ENCODE results near the gene PEX19. TPM values are rescaled to one million over a fixed set of nuclear protein-coding genes. Genes with fewer than 3 reads are reported as not detected.
"Not testable (repeated sequence)": the region's sequence is repeated elsewhere in the genome, so short reads cannot be mapped to it uniquely, and the experiment has no call there.

The PEX19 gene
- total RNA-seq, 1 experiment from 2014 or later: 50.1 TPM

DNA sequence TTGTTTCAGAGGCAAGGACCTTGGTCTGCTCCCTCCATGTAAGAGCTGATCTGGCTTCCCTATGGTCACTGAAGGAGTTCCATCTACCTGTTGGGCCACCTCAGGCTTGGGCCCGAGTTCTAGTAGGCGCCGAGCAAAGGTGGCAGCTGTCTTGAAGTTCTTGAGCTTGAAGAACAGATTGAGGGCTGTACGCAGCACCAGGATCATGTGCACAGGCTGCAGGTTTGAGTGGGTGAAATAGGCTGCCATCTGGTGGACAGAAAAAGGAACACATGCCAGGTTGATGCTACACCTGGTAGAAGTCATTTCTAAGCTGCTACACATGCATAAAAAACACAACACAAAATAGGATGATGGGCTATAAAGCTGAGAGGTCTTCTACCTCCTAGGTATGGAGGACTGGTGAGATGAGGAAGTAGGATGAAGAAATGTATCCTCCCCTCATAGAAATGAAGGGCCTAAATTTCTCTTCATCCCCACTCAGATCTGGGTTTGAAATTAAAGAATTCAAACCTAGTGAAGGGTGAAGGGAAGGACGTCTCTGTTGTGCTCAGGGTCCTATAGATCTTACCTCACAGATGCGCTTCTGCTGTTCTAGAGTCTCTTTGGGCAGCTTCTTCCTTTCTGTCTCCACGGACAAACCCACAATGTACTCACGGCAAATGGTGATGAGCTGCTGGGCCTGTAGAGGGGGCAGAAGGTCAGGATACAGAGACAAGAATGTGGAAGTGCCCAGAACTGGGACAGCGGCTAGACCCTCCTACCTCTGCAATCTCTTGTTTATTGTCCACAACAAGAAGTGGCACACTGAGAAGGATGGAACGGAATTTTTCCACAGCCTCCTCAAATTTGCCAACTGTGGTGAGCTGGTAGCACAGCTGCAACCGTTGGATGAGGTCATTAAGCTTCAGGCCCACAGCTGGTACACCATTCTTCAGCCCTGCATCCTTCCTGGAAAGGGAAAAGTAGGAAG, 6.6 kb upstream of the PEX19 start:
- no TSS peak for BruUV-seq (replicated peaks)
- no peak overlapping the region for H3K27ac ChIP-seq
- no peaks in the 10 kb centered on the region for H3K9me3 ChIP-seq (ENCODE audit: insufficient read depth, low read depth)
- no peaks in the 10 kb centered on the region for H3K79me2 ChIP-seq (ENCODE audit: low read depth)
- no peak overlapping the region for H3K4me2 ChIP-seq
- H3K9me2 ChIP-seq (ENCODE audit: insufficient read depth): no peaks in the 10 kb centered on the region
- POLR2A ChIA-PET (ENCODE audit: unreplicated experiment): interaction anchor here (0.9 kb wide), 1 partner anchor 29 kb away, joined by 3 read pairs; the partner anchor contains the start of gene DCAF8
- peaks cover 20% of the 10 kb centered on the region for H3F3A ChIP-seq (ENCODE audit: insufficient read depth, low read depth)
- TF ChIP-seq, protein P1, sequence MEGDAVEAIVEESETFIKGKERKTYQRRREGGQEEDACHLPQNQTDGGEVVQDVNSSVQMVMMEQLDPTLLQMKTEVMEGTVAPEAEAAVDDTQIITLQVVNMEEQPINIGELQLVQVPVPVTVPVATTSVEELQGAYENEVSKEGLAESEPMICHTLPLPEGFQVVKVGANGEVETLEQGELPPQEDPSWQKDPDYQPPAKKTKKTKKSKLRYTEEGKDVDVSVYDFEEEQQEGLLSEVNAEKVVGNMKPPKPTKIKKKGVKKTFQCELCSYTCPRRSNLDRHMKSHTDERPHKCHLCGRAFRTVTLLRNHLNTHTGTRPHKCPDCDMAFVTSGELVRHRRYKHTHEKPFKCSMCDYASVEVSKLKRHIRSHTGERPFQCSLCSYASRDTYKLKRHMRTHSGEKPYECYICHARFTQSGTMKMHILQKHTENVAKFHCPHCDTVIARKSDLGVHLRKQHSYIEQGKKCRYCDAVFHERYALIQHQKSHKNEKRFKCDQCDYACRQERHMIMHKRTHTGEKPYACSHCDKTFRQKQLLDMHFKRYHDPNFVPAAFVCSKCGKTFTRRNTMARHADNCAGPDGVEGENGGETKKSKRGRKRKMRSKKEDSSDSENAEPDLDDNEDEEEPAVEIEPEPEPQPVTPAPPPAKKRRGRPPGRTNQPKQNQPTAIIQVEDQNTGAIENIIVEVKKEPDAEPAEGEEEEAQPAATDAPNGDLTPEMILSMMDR (conservative IDR thresholded peaks at IDR 0.05): peak; percentile 86
- TF ChIP-seq EZH2 (IDR thresholded peaks at IDR 0.05; ENCODE audit: low read depth): no peak
- H3K4me3 ChIP-seq: no peak overlapping the region
- intact Hi-C loops (cut with micrococcal nuclease; ENCODE audit: unreplicated experiment): loop anchor here (1.0 kb wide), 3 partner anchors 98 to 206 kb away; no protein-coding TSS in a partner anchor
- peaks cover 6% of the 10 kb centered on the region for H3K4me1 ChIP-seq (replicated peaks; ENCODE audit: insufficient read depth)
- H3K36me3 ChIP-seq (ENCODE audit: low read depth): peaks cover 29% of the 10 kb centered on the region
- CTCF ChIA-PET: interaction anchor here (0.6 to 2.8 kb wide), 15 partner anchors 29 to 250 kb away, joined by 3 to 24 read pairs (median 7); partner anchors contain the start of gene DCAF8
- no peaks in the 10 kb centered on the region for H3K27me3 ChIP-seq (ENCODE audit: insufficient read depth, low read depth)
- peak; percentile 43 to 58 for DNase-seq
- H4K20me1 ChIP-seq (ENCODE audit: insufficient read depth): peaks cover 9% of the 10 kb centered on the region; the same call in 1 of the 2 replicates
- H2AFZ ChIP-seq: no peak overlapping the region

DNA sequence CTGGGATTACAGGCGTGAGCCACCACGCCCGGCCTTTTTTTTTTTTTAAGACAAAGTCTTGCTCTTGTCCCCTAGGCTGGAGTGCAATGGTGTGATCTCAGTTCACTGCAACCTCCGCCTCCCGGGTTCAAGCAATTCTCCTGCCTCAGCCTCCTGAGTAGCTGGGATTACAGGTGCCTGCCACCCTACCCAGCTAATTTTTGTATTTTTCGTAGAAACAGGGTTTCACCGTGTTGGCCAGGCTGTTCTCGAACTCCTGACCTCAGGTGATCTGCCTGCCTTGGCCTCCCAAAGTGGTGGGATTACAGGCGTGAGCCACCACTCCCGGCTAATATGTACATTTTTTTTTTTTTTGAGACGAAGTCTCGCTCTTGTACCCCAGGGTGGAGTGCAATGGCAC, 2.8 kb upstream of the PEX19 start:
- H3K9me3 ChIP-seq (ENCODE audit: insufficient read depth, low read depth); H2AFZ ChIP-seq; H3K4me3 ChIP-seq; H3K27ac ChIP-seq; DNase-seq; H3K9me2 ChIP-seq (ENCODE audit: insufficient read depth); BruUV-seq (replicated peaks); H3K27me3 ChIP-seq (ENCODE audit: insufficient read depth, low read depth); H3K4me2 ChIP-seq; CTCF ChIA-PET: not testable (repeated sequence)
- POLR2A ChIA-PET (ENCODE audit: unreplicated experiment): interaction anchor here (0.6 kb wide), 1 partner anchor 37 kb away, joined by 3 read pairs; no protein-coding TSS in a partner anchor
- Histone ChIP-seq H3K36me3 (ENCODE audit: low read depth) (peaks cover 18% of the 10 kb centered on the region), H3K79me2 (ENCODE audit: low read depth) (peaks cover 21% of the 10 kb centered on the region), H4K20me1 (ENCODE audit: insufficient read depth) (peaks cover 17% of the 10 kb centered on the region), H3K4me1 (replicated peaks; ENCODE audit: insufficient read depth) (peaks cover 32% of the 10 kb centered on the region), H3F3A (ENCODE audit: insufficient read depth, low read depth) (peaks cover 37% of the 10 kb centered on the region; the same call in 1 of the 2 replicates)
- intact Hi-C loops (cut with micrococcal nuclease; ENCODE audit: unreplicated experiment): loop anchor here (5.0 kb wide), 1 partner anchor 70 kb away; no protein-coding TSS in a partner anchor

DNA sequence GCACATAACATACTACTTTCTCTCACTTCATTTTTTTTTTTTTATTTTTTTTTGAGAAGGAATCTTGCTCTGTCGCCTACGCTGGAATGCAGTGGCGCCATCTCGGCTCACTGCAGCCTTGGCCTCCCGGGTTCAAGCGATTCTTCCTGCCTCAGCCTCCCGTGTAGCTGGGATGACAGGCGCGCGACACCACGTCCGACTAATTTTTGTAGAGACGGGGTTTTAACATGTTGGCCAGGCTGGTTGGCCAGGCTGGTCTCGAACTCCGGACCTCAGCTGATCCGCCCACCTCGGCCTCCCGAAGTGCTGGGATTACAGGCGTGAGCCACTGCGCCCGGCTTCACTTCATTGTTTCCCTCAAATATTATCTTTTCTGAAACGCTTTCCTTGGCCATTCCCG, 573 bp upstream of the PEX19 start:
- ChIA-PET POLR2A (ENCODE audit: unreplicated experiment) (no interaction called here), CTCF (interaction anchor here (1.8 kb wide), 1 partner anchor 92 kb away, joined by 9 read pairs; no protein-coding TSS in a partner anchor)
- peak overlapping the region; percentile 74 for H3K4me3 ChIP-seq
- no peak for DNase-seq
- no peaks in the 10 kb centered on the region for H3K27me3 ChIP-seq (ENCODE audit: insufficient read depth, low read depth)
- no peaks in the 10 kb centered on the region for H3K9me2 ChIP-seq (ENCODE audit: insufficient read depth)
- H4K20me1 ChIP-seq (ENCODE audit: insufficient read depth): peaks cover 8% of the 10 kb centered on the region; the same call in 1 of the 2 replicates
- no TSS peak for BruUV-seq (replicated peaks)
- TF ChIP-seq, protein P1 (conservative IDR thresholded peaks at IDR 0.05): no peak
- TF ChIP-seq EZH2 (IDR thresholded peaks at IDR 0.05; ENCODE audit: low read depth): no peak
- intact Hi-C loops (cut with micrococcal nuclease; ENCODE audit: unreplicated experiment): loop anchor here (1.0 to 5.0 kb wide), 2 partner anchors 23 to 68 kb away; partner anchors contain the start of gene DCAF8
- peaks cover 26% of the 10 kb centered on the region; the same call in 1 of the 2 replicates for H3F3A ChIP-seq (ENCODE audit: insufficient read depth, low read depth)
- no peaks in the 10 kb centered on the region for H3K9me3 ChIP-seq (ENCODE audit: insufficient read depth, low read depth)
- peaks cover 32% of the 10 kb centered on the region for H3K4me1 ChIP-seq (replicated peaks; ENCODE audit: insufficient read depth)
- no peak overlapping the region for H3K27ac ChIP-seq
- H3K36me3 ChIP-seq (ENCODE audit: low read depth): peaks cover 30% of the 10 kb centered on the region
- H3K4me2 ChIP-seq: peak overlapping the region; percentile 85
- peaks cover 26% of the 10 kb centered on the region for H3K79me2 ChIP-seq (ENCODE audit: low read depth)
- peak overlapping the region; percentile 97; the same call in 1 of the 2 replicates for H2AFZ ChIP-seq
